Measurements from ENCODE around the gene TBC1D10B.

TBC1D10B gene

DNA sequence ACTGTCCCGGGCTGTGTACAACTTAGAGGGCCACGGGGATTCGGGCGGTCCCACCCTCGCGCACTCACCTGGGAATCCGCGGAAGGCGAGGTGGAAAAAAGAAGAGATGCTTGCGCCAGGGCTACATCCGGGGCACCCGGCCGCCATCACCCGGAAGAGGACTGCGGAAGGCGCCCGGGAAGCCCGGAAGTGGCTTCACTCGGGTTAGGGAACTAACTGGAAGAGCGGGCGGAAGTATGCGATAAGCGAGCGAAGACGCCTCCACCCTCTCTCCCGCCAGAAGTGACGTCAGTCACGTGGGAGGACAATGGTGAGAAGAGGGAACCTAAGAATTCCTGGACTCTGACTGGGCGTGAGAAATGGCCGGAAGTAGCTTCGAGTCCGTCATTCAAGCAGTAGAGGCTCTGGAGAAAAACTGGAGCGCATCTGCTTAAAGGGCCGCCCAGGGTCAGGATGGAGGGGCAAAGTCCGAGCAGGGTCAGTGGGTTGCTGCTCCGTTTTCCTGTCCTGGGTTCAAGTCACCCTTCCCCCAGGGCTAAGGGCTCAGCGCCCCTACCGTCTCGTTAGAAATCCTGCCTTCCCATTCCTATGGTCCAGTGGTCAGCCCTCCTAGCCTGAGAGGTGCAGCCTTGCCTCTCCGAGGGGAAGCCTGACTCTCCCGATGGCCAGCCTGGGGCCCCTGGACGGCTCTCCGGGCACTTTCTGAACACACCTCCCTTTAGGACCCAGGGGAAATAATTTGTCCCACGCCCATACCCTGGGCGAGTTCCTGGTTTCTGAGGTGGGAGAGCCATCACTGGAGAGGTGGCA, 14.9 kb downstream of the TBC1D10B start, which contains the start of gene CD2BP2 (continued):
- TF ChIP-seq ZNF433 (tag by site-specific recombination; IDR thresholded peaks at IDR 0.05; ENCODE audit: low read depth) (no peak), ZNF585B (tag by site-specific recombination; IDR thresholded peaks at IDR 0.05) (no peak), ZNF624 (tag by site-specific recombination; IDR thresholded peaks at IDR 0.05) (no peak), ZFP37 (tag by site-specific recombination; IDR thresholded peaks at IDR 0.05) (peak; percentile 37), ZNF791 (tag by site-specific recombination; IDR thresholded peaks at IDR 0.05) (no peak), ZNF658 (tag by site-specific recombination; IDR thresholded peaks at IDR 0.05) (no peak), ZNF521 (tag by site-specific recombination; IDR thresholded peaks at IDR 0.05) (no peak), ZNF202 (tag by site-specific recombination; IDR thresholded peaks at IDR 0.05; ENCODE audit: borderline replicate concordance) (no peak), KLF1 (tag by site-specific recombination; IDR thresholded peaks at IDR 0.05) (peak; percentile 13), ZNF48 (tag by site-specific recombination; IDR thresholded peaks at IDR 0.05) (no peak), ZNF777 (tag by site-specific recombination; IDR thresholded peaks at IDR 0.05; ENCODE audit: borderline replicate concordance) (peak; percentile 97), ZNF626 (tag by site-specific recombination; IDR thresholded peaks at IDR 0.05) (no peak), ZSCAN18 (tag by site-specific recombination; IDR thresholded peaks at IDR 0.05) (0 out of 2 replicates have a peak, but pooled peaks have one; percentile 22), ZNF292 (tag by site-specific recombination; IDR thresholded peaks at IDR 0.05; ENCODE audit: borderline replicate concordance, low read depth) (no peak), ZNF600 (tag by site-specific recombination; IDR thresholded peaks at IDR 0.05) (peak; percentile 22; the same call in 1 of the 2 replicates), ZNF112 (tag by site-specific recombination; IDR thresholded peaks at IDR 0.05) (no peak), ZNF555 (tag by site-specific recombination; conservative IDR thresholded peaks at IDR 0.05) (no peak), OSR2 (tag by site-specific recombination; IDR thresholded peaks at IDR 0.05) (0 out of 2 replicates have a peak, but pooled peaks have one; percentile 6), EGR2 (tag by site-specific recombination; IDR thresholded peaks at IDR 0.05; ENCODE audit: low read depth) (peak; percentile 89), ZNF416 (tag by site-specific recombination; IDR thresholded peaks at IDR 0.05) (no peak), ZNF544 (tag by site-specific recombination; IDR thresholded peaks at IDR 0.05) (no peak), ZNF23 (tag by site-specific recombination; IDR thresholded peaks at IDR 0.05; ENCODE audit: borderline replicate concordance) (no peak), ZNF266 (tag by site-specific recombination; IDR thresholded peaks at IDR 0.05; ENCODE audit: low read depth) (no peak), ZNF37A (tag by site-specific recombination; IDR thresholded peaks at IDR 0.05) (no peak), SP2 (tag by site-specific recombination; IDR thresholded peaks at IDR 0.05) (peak; percentile 98), SP3 (tag by site-specific recombination; IDR thresholded peaks at IDR 0.05) (peak; percentile 90), ZNF248 (tag by site-specific recombination; IDR thresholded peaks at IDR 0.05) (no peak), ZNF76 (tag by site-specific recombination; IDR thresholded peaks at IDR 0.05; ENCODE audit: borderline replicate concordance, low read depth) (peak; percentile 77; the same call in 1 of the 2 replicates), ZIC2 (tag by site-specific recombination; IDR thresholded peaks at IDR 0.05) (no peak), ZNF354C (tag by site-specific recombination; IDR thresholded peaks at IDR 0.05; ENCODE audit: borderline replicate concordance, low read depth) (no peak), ZNF114 (tag by site-specific recombination; IDR thresholded peaks at IDR 0.05) (no peak), ZSCAN5A (tag by site-specific recombination; IDR thresholded peaks at IDR 0.05) (0 out of 2 replicates have a peak, but pooled peaks have one; percentile 87)
- TF ChIP-seq, protein P1, sequence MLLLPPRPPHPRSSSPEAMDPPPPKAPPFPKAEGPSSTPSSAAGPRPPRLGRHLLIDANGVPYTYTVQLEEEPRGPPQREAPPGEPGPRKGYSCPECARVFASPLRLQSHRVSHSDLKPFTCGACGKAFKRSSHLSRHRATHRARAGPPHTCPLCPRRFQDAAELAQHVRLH (tag by site-specific recombination; IDR thresholded peaks at IDR 0.05), result peak; percentile 77
- TF ChIP-seq, protein P2, sequence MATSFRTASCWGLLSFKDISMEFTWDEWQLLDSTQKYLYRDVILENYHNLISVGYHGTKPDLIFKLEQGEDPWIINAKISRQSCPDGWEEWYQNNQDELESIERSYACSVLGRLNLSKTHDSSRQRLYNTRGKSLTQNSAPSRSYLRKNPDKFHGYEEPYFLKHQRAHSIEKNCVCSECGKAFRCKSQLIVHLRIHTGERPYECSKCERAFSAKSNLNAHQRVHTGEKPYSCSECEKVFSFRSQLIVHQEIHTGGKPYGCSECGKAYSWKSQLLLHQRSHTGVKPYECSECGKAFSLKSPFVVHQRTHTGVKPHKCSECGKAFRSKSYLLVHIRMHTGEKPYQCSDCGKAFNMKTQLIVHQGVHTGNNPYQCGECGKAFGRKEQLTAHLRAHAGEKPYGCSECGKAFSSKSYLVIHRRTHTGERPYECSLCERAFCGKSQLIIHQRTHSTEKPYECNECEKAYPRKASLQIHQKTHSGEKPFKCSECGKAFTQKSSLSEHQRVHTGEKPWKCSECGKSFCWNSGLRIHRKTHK (tag by site-specific recombination; IDR thresholded peaks at IDR 0.05), result no peak
- TF ChIP-seq, protein P3, sequence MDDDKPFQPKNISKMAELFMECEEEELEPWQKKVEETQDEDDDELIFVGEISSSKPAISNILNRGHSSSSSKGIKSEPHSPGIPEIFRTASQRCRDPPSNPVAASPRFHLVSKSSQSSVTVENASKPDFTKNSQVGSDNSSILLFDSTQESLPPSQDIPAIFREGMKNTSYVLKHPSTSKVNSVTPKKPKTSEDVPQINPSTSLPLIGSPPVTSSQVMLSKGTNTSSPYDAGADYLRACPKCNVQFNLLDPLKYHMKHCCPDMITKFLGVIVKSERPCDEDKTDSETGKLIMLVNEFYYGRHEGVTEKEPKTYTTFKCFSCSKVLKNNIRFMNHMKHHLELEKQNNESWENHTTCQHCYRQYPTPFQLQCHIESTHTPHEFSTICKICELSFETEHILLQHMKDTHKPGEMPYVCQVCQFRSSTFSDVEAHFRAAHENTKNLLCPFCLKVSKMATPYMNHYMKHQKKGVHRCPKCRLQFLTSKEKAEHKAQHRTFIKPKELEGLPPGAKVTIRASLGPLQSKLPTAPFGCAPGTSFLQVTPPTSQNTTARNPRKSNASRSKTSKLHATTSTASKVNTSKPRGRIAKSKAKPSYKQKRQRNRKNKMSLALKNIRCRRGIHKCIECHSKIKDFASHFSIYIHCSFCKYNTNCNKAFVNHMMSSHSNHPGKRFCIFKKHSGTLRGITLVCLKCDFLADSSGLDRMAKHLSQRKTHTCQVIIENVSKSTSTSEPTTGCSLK (tag by site-specific recombination; IDR thresholded peaks at IDR 0.05), result no peak
